GM12878 (cell line): ENCODE data around the gene THY1. TPM values are rescaled to one million over a fixed set of nuclear protein-coding genes. Genes with fewer than 3 reads are reported as not detected.

Experiments
- ATAC-seq: fragments of 200-7000 bp; cut with Tn5 transposase; 3 replicates; pipeline ENCODE4 v1.9.1; 2020; ENCODE audit warnings: mild to moderate bottlenecking, moderate library complexity
- BruUV-seq: library from RNA; stranded (reverse); fragments of 400-500 nt; replicated peaks from 2 replicates; lab custom pipeline; 2021; lab: Mats Ljungman, UMichigan
- CTCF ChIA-PET: fragments of 300-600 bp; sonication (Branson Sonifier 250); formaldehyde crosslinking; extraction: SDS; loops from one replicate; lab custom pipeline; 2021; ENCODE audit warnings: inconsistent platforms; lab: Yijun Ruan, JAX
- POLR2A ChIA-PET: fragments of 350-600 bp; formaldehyde crosslinking; extraction: SDS; loops from one replicate; lab custom pipeline; 2021; ENCODE audit warnings: inconsistent platforms; lab: Charles Lee
- RAD21 ChIA-PET: fragments of 300-600 bp; sonication (Branson Sonifier 250); formaldehyde crosslinking; loops from one replicate; lab custom pipeline; 2023; ENCODE audit warnings: antibody characterized with exemption; ENCODE audit not compliant: unreplicated experiment; lab: Charles Lee
- SMC1A ChIA-PET: fragments of 300-600 bp; sonication (Branson Sonifier 250); formaldehyde crosslinking; loops from one replicate; lab custom pipeline; 2023; ENCODE audit not compliant: unreplicated experiment, uncharacterized antibody; lab: Charles Lee
- DNase-seq: peaks from one replicate; pipeline ENCODE4 v3.0.0-alpha.2; 2011; ENCODE audit warnings: low read depth, low spot score
- FAIRE-seq: peaks from 3 replicates; lab custom pipeline; 2011; peaks lifted over from hg19 to GRCh38; lab: Jason Lieb, UNC
- H2AFZ ChIP-seq: 2 replicates; pipeline ENCODE4 v1.6.0; 2011; ENCODE audit warnings: low read depth, low read length, control low read depth; ENCODE audit not compliant: control insufficient read depth
- H3K27ac ChIP-seq: 2 replicates; pipeline ENCODE4 v1.5.1; 2011; ENCODE audit warnings: control low read depth; ENCODE audit not compliant: control insufficient read depth, insufficient read depth
- H3K27me3 ChIP-seq, 2 experiments: replicated peaks in 1 of 2; 2 replicates each; pipeline versions ENCODE4 v1.6.0 to v1.6.1; 2011; ENCODE audit warnings: low read length in 1 of 2; ENCODE audit not compliant: control insufficient read depth in 2 of 2, insufficient read depth in 2 of 2
- H3K36me3 ChIP-seq, 2 experiments: 2 replicates each; pipeline ENCODE4 v1.5.1; 2011; ENCODE audit warnings: low read length in 1 of 2; ENCODE audit not compliant: control insufficient read depth in 2 of 2, insufficient read depth in 2 of 2
- H3K4me1 ChIP-seq: 2 replicates; pipeline ENCODE4 v1.6.1; 2011; ENCODE audit warnings: mild to moderate bottlenecking, low read length, moderate library complexity, mixed read lengths; ENCODE audit not compliant: control insufficient read depth, insufficient read depth
- H3K4me2 ChIP-seq: 2 replicates; pipeline ENCODE4 v1.6.0; 2011; ENCODE audit warnings: control low read depth; ENCODE audit not compliant: control insufficient read depth, insufficient read depth
- H3K4me3 ChIP-seq: fragments of 200-600 bp; sonication (generic); 2 replicates; pipeline ENCODE4 v1.5.1; 2016
- H3K79me2 ChIP-seq: 2 replicates; pipeline ENCODE4 v1.6.0; 2011; ENCODE audit warnings: low read length; ENCODE audit not compliant: control insufficient read depth, insufficient read depth
- H3K9ac ChIP-seq: 2 replicates; pipeline ENCODE4 v1.8.0; 2011; ENCODE audit warnings: low read length, control low read depth, mixed read lengths; ENCODE audit not compliant: control insufficient read depth, insufficient read depth
- H3K9me3 ChIP-seq: replicated peaks from 3 replicates; pipeline ENCODE4 v1.5.1; 2011; ENCODE audit warnings: mild to moderate bottlenecking, low read length; ENCODE audit not compliant: control insufficient read depth, insufficient read depth
- H4K20me1 ChIP-seq: 2 replicates; pipeline ENCODE4 v1.6.0; 2011; ENCODE audit not compliant: control insufficient read depth, insufficient read depth
- BACH1 ChIP-seq: fragments of 450-650 bp; IDR thresholded peaks from 2 replicates; pipeline ENCODE4 v1.6.1; 2017; ENCODE audit warnings: mild to moderate bottlenecking, borderline replicate concordance
- E2F8 ChIP-seq: fragments of 450-650 bp; IDR thresholded peaks from 2 replicates; pipeline ENCODE4 v1.6.1; 2018; ENCODE audit warnings: mild to moderate bottlenecking, low read depth, moderate library complexity; ENCODE audit not compliant: partially characterized antibody
- EED ChIP-seq: sonication (generic); IDR thresholded peaks from 2 replicates; pipeline ENCODE4 v1.6.1; 2016; ENCODE audit warnings: antibody characterized with exemption, low read depth
- HDGF ChIP-seq: fragments of 450-650 bp; IDR thresholded peaks from 2 replicates; pipeline ENCODE4 v1.6.1; 2016; ENCODE audit warnings: antibody characterized with exemption
- KDM1A ChIP-seq: fragments of 200-600 bp; sonication (generic); IDR thresholded peaks from 2 replicates; pipeline ENCODE4 v1.6.1; 2016; ENCODE audit warnings: borderline replicate concordance
- MLLT1 ChIP-seq: fragments of 450-650 bp; IDR thresholded peaks from 2 replicates; pipeline ENCODE4 v1.6.1; 2016; ENCODE audit warnings: mild to moderate bottlenecking
- RCOR1 ChIP-seq: conservative IDR thresholded peaks from 2 replicates; pipeline ENCODE4 v1.6.1; 2012; ENCODE audit warnings: low read depth, low read length, improper control_type of control experiment
- SIN3A ChIP-seq: IDR thresholded peaks from 2 replicates; pipeline ENCODE4 v1.6.1; 2012; ENCODE audit warnings: low read depth, low read length, improper control_type of control experiment
- TAF1 ChIP-seq: IDR thresholded peaks from 2 replicates; pipeline ENCODE4 v1.6.1; 2011; ENCODE audit warnings: mild to moderate bottlenecking, low read depth, low read length, borderline replicate concordance
- TCF3 ChIP-seq: IDR thresholded peaks from 2 replicates; pipeline ENCODE4 v1.6.1; 2012; ENCODE audit warnings: low read depth, mild to moderate bottlenecking, low read length, borderline replicate concordance; ENCODE audit not compliant: insufficient read depth
- YY1 ChIP-seq: IDR thresholded peaks from 2 replicates; pipeline ENCODE4 v1.6.1; 2011; ENCODE audit warnings: low read depth, mild to moderate bottlenecking, low read length
- ZSCAN29 ChIP-seq: fragments of 450-650 bp; IDR thresholded peaks from 2 replicates; pipeline ENCODE4 v1.6.1; 2017; ENCODE audit warnings: mild to moderate bottlenecking, moderate library complexity
- WGBS: methylation state at CpG from one replicate; pipeline ENCODE4 v1.1.6; 2016; ENCODE audit warnings: low lambda C conversion rate; ENCODE audit not compliant: insufficient replicate concordance, insufficient coverage; ENCODE audit errors: missing lambda C conversion rate; 5-methylcytosine and 5-hydroxymethylcytosine counted together
- in situ Hi-C: fragments of 300-500 bp; cut with MboI; formaldehyde crosslinking; loops from 9 replicates; pipeline ENCODE4 v1.14.3; 2018; ENCODE audit warnings: mixed read lengths
- intact Hi-C: fragments of 100-400 bp; cut with micrococcal nuclease; formaldehyde crosslinking; loops from one replicate; pipeline ENCODE4 v1.14.2; 2022; ENCODE audit not compliant: unreplicated experiment
- polyA plus RNA-seq, 11 experiments: library from polyadenylated mRNA; depleted of rRNA in 4 of 11; unstranded in 6 of 11; stranded (reverse) in 5 of 11; fragments of >200 nt; fragmentation: Nextera tagmentation in 4 of 11; fragmentation: Illumina TruSeq in 1 of 11; extraction: Ambion mirVana in 4 of 11; extraction: Trizol in 1 of 11; gene quantifications; 1 replicate in 1 of 11; 2 replicates in 10 of 11; pipeline versions ENCODE4 v1.2.1 to v1.2.3, GENCODE V29; 2011 to 2016; ENCODE audit warnings: inconsistent platforms in 2 of 11, missing spikeins in 2 of 11, low read depth in 1 of 11
- total RNA-seq, 4 experiments: library from RNA; depleted of rRNA in 3 of 4; stranded (reverse); fragments of >200 nt in 3 of 4; fragmentation: Illumina TruSeq in 1 of 4; extraction: Trizol in 1 of 4; gene quantifications; 2 replicates each; pipeline versions ENCODE4 v1.2.1 to v1.2.3, GENCODE V29; 2013 to 2021
- TF ChIP-seq, protein P1 (sequence below): IDR thresholded peaks from 2 replicates; pipeline ENCODE4 v1.6.1; 2012; ENCODE audit warnings: low read depth, low read length, improper control_type of control experiment
- TF ChIP-seq, protein P2 (sequence below): IDR thresholded peaks from 2 replicates; pipeline ENCODE4 v1.6.1; 2011; ENCODE audit warnings: mild to moderate bottlenecking, low read depth, low read length, moderate library complexity; ENCODE audit not compliant: insufficient replicate concordance
- TF ChIP-seq, protein P3 (sequence below): fragments of 150-350 bp; IDR thresholded peaks from 2 replicates; pipeline ENCODE4 v1.6.1; 2016; ENCODE audit warnings: low read depth, low read length

Gene THY1
- total and polyA plus RNA-seq, 10 of the 15 experiments (the other 5 are each of a cell fraction or from before 2014, with no cell fraction given) = 0.86 to 20.1 (median 3.2) TPM

DNA sequence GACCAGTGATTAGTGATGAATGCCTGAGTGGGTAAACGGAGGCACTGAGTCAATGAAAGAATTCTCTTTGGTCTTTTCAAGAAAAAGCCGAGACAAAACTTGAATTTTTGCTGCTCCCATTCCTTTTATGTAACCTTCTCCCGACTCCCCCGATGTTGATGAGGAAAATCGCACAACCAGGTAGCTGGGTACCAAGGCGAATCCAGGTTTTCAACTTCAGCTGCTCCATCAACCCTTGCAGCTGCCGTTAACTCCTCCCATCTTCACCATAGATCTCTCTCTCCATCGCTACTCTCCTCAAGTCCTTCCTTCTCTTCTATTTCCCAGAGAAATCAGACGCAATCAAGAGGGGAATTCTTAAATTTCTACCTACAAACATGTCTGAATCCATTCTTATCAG lies 40.9 kb downstream of the THY1 start:
- H3K4me2 ChIP-seq = peak overlapping the region; percentile 92
- no peaks in the 10 kb centered on the region for H3K9me3 ChIP-seq
- in situ Hi-C loops = no loop called here
- ChIA-PET RAD21 (interaction anchor here (2.8 kb wide), 1 partner anchor 92 kb away, joined by 8 read pairs; no protein-coding TSS in a partner anchor), CTCF (interaction anchor here (0.9 to 17.9 kb wide), 8 partner anchors 11 to 95 kb away, joined by 3 to 183 read pairs (median 6); no protein-coding TSS in a partner anchor), SMC1A (interaction anchor here (1.7 kb wide), 1 partner anchor 27 kb away, joined by 6 read pairs; no protein-coding TSS in a partner anchor), POLR2A (no interaction called here)
- no peak overlapping the region for H3K9ac ChIP-seq
- peak overlapping the region; percentile 18; the same call in 1 of the 2 replicates for H3K4me3 ChIP-seq
- FAIRE-seq (no peak), ATAC-seq (no peak), DNase-seq (no peak)
- no peaks in the 10 kb centered on the region for H3K79me2 ChIP-seq
- WGBS = 37% methylated on average over 9 of the region's 9 CpGs
- peaks cover 0 to 8% of the 10 kb centered on the region in 2 experiments; a peak in 3 of 4 replicates for H3K27me3 ChIP-seq
- BruUV-seq = no TSS peak
- H4K20me1 ChIP-seq = no peaks in the 10 kb centered on the region
- H2AFZ ChIP-seq = peak overlapping the region; percentile 74
- no peaks in the 10 kb centered on the region for H3K36me3 ChIP-seq
- intact Hi-C loops = no loop called here
- no peak overlapping the region for H3K27ac ChIP-seq
- H3K4me1 ChIP-seq = 0 out of 2 replicates have a peak, but pooled peaks cover 3% of the 10 kb centered on the region
- TF ChIP-seq, protein P1, sequence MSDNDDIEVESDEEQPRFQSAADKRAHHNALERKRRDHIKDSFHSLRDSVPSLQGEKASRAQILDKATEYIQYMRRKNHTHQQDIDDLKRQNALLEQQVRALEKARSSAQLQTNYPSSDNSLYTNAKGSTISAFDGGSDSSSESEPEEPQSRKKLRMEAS = no peak
- TF ChIP-seq SIN3A (no peak), HDGF (no peak), RCOR1 (no peak), EED (no peak), E2F8 (no peak), ZSCAN29 (no peak), MLLT1 (no peak), YY1 (no peak), KDM1A (no peak), TAF1 (no peak), TCF3 (no peak), BACH1 (no peak)
- TF ChIP-seq, protein P2, sequence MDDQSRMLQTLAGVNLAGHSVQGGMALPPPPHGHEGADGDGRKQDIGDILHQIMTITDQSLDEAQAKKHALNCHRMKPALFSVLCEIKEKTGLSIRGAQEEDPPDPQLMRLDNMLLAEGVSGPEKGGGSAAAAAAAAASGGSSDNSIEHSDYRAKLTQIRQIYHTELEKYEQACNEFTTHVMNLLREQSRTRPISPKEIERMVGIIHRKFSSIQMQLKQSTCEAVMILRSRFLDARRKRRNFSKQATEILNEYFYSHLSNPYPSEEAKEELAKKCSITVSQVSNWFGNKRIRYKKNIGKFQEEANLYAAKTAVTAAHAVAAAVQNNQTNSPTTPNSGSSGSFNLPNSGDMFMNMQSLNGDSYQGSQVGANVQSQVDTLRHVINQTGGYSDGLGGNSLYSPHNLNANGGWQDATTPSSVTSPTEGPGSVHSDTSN = no peak
- TF ChIP-seq, protein P3, sequence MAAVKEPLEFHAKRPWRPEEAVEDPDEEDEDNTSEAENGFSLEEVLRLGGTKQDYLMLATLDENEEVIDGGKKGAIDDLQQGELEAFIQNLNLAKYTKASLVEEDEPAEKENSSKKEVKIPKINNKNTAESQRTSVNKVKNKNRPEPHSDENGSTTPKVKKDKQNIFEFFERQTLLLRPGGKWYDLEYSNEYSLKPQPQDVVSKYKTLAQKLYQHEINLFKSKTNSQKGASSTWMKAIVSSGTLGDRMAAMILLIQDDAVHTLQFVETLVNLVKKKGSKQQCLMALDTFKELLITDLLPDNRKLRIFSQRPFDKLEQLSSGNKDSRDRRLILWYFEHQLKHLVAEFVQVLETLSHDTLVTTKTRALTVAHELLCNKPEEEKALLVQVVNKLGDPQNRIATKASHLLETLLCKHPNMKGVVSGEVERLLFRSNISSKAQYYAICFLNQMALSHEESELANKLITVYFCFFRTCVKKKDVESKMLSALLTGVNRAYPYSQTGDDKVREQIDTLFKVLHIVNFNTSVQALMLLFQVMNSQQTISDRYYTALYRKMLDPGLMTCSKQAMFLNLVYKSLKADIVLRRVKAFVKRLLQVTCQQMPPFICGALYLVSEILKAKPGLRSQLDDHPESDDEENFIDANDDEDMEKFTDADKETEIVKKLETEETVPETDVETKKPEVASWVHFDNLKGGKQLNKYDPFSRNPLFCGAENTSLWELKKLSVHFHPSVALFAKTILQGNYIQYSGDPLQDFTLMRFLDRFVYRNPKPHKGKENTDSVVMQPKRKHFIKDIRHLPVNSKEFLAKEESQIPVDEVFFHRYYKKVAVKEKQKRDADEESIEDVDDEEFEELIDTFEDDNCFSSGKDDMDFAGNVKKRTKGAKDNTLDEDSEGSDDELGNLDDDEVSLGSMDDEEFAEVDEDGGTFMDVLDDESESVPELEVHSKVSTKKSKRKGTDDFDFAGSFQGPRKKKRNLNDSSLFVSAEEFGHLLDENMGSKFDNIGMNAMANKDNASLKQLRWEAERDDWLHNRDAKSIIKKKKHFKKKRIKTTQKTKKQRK = no peak
